ENCODE results near the gene WWP2. TPM values are rescaled to one million over a fixed set of nuclear protein-coding genes. Genes with fewer than 3 reads are reported as not detected.

The WWP2 gene
- total RNA-seq, 1 donor from 2014 or later: 8.4 TPM

DNA sequence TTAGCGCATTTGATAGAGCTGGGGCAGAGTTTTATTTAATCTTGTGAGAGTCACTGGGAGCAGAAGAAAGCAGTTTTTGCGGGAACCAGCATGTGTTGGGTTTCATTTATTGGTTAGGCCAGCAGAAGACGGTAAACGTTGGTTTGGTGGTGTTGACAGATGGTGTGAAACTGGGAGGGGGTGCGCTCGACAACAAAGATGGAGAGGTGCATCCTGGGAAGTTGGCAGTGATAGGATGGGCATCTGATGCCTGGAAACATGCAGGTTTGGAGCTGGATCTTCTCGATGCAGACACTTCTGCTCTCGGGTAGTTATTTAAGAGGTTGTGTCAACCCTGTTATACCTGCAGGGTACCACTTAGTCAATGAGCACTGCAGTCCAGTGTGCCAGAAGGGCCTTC, 164.1 kb downstream of the WWP2 start:
- DNase-seq (ENCODE audit: low spot score): no peak

DNA sequence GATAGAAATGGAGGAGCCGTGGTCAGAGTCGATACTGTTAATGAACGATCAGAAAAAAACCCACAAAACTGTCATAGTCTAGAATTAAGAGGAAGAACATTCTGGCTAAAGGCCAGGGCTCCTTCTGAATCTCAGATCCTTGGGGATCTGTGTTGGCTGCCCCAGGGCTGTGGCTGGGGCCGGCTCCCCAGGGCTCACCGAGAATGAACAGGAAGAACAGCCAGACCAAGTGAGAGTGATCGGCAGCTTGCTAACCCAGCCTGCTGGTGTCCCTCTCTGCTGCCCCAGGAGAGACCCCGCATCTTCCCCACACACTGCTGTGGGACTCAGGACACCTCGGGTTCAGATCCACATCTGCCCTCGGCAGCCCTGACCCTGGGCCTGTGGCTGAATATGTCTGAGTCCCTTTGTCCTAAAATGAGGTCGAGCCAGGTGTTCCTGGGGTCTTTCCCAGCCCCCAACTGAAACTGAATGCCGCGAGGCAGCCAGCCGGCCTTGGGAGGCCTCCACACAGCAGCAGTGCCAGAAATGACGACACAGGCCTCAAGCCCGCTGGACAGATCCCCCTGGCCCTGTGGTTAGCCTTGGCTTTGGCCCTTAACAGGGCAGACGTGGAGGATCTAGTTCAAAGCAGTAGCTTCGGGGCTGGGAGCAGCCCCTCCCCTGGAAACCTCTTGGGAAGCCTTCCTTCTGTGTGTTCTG, 165.1 kb downstream of the WWP2 start:
- DNase-seq (ENCODE audit: low spot score): peak; percentile 68

DNA sequence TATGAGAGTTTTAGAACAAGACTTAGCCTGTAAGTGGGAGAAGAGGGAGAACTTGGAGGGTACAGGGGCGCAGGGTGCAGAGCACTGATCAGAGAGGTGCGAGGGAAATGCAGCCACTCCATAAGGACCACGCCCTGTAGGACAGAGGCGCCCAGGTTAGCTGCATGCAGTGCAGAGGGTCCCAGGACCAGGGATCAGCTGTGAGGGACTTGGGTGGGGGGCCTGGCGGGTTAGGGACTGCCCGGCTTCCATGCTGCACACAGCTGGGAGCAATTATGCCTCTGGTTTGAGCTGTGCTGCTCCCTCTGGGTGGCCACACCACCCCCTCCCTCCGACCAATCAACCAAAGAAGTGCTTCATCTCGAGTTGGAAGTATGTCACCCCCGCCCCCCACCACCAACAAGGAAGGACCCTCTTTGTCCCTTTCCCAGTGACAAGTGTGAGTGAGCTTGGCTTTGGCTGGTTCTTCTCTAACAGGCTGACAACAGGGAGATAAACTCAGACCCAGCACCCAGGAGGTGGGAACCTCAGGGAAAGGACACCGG, 166.8 kb downstream of the WWP2 start:
- no peak for DNase-seq (ENCODE audit: low spot score)

DNA sequence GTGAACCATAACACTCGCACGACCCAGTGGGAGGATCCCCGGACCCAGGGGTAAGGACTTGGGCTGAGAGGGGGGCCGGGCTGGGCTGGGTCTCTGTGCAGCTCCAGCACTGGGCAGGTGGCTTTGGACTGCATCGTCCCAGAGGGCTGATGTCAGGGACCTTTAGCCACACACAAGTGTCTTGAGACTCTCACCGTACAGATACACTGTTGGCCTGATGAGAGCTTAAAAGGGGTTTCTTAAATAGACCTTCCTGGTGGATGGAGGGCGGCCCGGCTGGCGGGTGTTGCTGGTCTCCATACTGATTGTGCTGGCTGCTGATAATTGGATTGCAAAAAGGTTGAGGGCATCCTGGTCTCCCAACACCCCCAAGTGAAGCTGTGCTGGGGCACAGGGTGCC, 167.3 kb downstream of the WWP2 start:
- no peak for DNase-seq (ENCODE audit: low spot score)

DNA sequence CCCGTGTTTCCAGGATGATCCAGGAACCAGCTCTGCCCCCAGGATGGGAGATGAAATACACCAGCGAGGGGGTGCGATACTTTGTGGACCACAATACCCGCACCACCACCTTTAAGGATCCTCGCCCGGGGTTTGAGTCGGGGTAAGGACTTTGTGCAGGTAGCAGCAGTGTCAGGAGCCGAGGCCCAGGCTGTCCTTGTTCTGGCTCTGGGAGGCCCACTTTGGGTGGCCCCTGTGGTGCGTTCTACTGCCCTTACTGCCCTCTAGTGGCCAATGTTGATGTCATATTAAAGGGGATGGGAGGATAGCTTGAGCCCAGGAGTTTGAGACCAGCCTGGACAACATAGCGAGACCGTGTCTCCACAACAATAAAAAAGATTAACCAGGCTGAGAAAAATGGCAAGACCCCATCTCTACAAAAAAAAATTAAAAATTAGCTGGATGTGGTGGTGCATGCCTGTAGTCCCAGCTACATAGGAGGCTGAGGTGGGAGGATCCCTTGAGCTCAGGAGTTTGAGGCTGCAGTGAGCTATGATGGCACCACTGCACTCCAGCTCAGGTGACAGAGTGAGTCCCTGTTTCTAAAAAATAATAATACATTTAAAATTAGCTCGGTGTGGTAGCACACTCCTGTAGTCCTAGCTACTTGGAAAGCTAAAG, 168.1 kb downstream of the WWP2 start:
- peak; percentile 44 for DNase-seq (ENCODE audit: low spot score)

DNA sequence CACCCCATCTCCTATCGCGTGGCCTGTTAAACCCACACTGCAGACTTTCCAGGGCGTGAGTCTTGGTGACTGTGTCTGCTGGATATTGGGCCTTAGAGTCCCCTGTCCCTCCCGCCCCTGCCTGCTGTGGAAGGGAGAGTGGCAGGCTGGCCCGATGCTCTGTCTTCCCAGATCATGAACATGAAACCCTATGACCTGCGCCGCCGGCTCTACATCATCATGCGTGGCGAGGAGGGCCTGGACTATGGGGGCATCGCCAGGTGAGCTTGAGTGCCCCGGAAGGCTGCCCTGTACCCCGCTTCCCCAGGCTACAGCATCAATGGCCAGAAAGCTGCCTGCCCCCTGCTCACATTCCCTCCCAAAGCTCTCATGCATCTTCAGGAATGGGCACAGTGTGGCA, 169.5 kb downstream of the WWP2 start:
- no peak for DNase-seq (ENCODE audit: low spot score)

DNA sequence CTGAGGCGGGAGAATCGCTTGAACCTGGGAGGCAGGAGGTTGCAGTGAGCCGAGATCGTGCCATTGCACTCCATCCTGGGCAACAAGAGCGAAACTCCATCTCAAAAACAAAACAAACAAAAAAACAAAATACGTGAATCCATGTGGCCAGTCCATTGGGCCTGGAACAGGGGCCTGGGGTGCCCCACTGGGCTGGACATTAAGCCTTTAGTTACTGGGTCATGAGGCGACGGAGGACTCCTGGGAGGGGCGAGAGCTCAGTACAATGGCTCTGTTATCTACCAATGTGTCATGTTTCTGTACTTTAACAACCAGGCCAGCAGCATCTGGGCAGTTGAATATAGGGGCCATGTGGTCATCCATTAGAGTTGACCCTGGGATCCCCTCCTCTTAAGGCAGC, 170.1 kb downstream of the WWP2 start:
- no peak for DNase-seq (ENCODE audit: low spot score)

DNA sequence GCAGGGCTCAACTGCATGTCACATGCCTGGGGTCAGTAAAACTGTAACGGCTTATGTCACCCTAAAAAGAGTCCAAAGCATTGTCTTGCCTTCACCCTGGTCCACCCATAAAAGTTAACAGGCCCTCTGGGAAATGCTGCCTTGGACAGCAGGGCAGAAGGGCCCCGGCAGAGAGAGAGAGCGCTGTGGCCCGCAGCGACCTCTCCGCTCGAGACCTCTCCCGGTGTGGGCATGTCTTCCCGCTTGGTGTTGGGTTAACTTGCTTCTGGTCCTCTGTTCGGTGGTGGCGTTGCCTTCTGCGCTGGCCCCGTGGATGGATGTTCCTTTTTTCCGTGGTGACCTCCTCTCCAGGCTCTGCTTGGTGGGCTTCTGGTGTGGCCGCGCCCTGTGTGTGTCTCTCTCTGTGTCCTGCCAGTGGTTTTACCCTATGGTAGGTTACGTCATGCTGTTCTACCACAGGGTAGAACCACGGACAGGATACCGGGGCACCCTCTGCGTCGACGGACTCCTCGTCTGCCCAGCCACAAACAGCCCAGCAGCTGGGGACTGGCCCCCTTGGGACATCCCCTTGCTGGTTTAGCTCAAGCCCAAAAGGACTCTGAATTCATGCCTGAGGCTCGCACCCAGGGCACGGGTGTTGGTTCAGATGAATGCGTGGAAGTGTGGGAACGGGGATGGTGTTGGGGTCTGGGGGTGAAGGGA, 170.7 kb downstream of the WWP2 start:
- no peak for DNase-seq (ENCODE audit: low spot score)

DNA sequence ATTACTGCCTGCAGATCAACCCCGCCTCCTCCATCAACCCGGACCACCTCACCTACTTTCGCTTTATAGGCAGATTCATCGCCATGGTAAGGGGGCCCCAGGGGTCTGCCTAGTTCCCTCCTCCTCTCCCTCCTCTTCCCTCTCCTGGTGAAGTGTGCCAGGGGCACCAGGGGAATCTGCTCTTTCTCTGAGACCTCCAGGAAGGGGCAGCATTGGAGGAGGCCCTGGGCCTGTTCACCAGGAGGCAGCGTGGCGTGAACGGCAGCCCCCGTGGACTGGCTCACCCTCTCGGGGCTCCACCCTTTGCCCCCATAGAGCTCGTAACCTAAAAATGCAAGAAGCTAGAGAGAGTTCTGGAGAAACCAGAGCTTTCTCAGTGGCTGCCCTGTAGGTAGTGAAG, 171.9 kb downstream of the WWP2 start:
- DNase-seq (ENCODE audit: low spot score): no peak

DNA sequence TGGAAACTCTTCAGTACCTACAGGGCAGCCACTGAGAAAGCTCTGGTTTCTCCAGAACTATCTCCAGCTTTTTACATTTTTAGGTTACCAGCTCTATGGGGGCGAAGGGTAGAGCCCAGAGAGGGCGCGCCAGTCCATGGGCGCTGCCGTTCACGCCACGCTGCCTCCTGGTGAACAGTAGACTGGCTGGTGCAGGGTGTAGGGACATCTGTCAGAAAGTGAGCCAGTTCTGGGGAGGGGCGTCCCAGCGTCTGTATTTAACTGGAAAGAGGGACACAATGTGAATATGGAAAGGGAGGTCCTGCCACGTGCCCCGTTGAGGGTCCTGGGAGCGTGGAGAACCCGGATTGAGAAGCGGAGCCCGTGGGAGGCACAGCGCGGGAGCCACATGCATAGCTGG, 172.6 kb downstream of the WWP2 start:
- no peak for DNase-seq (ENCODE audit: low spot score)

DNA sequence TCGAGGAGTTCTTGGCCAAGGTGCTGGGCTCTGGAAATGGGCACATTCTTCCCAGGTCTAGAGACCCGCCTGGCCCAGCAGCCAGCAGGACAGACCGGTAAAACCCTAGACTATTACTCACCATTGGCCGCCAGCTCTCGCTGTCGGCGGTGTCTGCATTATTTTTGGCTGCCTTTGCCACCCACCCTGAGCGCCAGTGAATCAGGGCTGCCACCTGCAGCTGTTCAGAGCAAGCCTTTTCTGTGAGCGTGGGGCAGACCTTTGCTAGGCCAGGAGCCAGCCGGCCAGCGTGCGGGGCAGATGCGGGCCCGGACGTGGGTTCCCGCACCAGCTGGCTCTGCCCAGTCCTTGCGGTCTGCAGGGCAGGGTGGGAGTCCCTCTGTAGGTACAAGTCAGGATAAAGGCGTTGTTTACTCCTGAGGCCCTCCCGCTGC, 173.2 kb downstream of the WWP2 start:
- DNase-seq (ENCODE audit: low spot score): no peak

DNA sequence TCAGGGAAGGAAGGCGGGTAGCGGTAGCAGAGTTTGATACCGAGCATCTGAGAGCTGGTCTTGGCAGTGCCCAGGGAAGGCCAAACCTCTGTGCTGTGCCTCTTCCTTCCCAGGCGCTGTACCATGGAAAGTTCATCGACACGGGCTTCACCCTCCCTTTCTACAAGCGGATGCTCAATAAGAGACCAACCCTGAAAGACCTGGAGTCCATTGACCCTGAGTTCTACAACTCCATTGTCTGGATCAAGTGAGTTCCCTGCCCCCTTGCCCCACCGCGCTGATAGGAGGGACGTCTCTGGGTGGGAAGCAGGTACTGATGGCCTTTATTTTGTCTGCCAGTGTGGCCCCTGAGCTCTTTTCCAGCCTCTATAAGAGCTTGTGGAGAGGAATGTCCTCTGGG, 173.6 kb downstream of the WWP2 start:
- DNase-seq (ENCODE audit: low spot score): no peak

DNA sequence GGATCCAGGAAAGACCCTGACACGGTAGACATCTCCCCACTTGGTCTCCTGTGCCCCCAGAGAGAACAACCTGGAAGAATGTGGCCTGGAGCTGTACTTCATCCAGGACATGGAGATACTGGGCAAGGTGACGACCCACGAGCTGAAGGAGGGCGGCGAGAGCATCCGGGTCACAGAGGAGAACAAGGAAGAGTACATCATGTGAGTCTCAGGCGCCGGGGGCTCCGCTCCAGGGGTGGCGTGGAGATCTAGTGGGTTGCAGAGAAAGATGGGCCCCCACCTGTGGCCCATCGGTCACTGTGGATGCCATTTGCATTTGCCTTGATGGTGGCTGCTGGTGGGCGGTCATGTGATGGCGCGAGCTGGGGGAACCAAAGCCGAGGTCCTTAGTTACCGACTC, 174.1 kb downstream of the WWP2 start:
- DNase-seq (ENCODE audit: low spot score): no peak

DNA sequence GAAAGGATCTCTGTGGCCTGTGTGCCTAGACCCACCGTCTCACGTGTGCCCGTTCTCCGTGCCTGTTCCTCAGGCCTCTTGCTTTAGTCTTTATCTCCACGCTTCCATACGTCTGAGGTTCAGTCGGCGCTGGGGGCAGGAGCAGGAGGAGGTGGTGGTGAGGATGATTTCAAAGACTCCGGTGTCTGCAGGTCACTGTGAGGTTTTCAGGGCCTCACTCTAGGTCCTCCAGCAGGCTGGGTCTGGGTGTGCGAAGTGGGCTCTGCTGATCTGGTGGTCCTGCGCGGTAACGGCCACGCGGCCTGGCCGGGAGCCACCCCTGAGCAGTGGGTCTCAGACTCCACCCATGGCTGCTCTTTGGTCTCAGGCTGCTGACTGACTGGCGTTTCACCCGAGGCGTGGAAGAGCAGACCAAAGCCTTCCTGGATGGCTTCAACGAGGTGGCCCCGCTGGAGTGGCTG, 174.6 kb downstream of the WWP2 start:
- no peak for DNase-seq (ENCODE audit: low spot score)

DNA sequence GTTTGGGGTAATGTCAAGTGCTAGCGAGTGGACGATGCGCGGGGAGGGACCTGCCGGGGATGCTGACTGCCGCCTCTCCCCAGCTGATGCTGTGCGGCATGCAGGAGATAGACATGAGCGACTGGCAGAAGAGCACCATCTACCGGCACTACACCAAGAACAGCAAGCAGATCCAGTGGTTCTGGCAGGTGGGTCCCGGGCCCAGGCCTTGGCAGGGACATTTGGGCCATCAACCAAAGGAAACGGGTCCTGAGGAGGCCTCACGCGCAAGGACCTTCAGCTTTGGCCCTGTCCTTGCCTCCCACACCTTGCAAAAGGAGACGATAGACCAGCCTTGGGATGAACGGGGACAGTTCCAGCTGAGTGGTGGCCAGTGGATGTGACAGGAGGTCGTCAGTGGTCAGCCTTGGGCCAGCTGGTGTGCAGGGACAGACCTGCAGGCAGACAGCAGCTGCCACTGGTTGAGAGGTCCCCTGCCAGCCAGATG, 175.4 kb downstream of the WWP2 start:
- DNase-seq (ENCODE audit: low spot score): no peak

DNA sequence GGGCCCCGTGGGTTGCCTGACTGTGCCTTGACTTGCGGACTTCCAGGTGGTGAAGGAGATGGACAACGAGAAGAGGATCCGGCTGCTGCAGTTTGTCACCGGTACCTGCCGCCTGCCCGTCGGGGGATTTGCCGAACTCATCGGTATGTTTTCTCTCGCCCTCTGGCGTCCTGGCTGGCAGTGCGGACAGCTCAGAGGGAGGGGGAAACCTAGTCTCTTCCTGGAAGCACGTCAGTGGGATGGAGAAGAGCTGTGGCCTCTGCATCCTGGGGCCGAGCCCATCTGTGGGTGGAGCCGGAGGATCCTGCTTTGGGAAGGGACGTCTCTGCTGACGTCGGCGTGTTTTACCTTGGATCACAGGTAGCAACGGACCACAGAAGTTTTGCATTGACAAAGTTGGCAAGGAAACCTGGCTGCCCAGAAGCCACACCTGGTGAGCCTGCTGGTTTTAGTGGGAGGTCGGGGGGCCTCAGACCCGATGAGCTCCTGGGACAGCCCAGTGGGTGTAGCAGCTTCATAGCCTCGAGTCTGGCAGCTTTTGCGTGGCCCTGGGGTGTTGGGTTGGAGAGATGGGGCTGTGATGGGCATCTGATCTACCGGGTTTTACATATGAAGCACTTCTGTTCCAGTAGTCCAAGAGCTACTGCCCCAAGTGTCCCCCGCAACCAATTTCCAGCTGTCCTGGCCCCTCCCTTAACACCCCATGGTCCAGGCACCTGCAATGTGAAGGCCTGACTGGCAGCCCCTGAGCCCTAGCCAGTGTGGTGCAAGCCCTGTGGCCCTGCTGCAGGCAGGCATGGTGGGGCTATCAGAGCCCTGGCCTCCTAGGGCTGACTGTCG, 177.1 kb downstream of the WWP2 start:
- DNase-seq (ENCODE audit: low spot score): no peak

DNA sequence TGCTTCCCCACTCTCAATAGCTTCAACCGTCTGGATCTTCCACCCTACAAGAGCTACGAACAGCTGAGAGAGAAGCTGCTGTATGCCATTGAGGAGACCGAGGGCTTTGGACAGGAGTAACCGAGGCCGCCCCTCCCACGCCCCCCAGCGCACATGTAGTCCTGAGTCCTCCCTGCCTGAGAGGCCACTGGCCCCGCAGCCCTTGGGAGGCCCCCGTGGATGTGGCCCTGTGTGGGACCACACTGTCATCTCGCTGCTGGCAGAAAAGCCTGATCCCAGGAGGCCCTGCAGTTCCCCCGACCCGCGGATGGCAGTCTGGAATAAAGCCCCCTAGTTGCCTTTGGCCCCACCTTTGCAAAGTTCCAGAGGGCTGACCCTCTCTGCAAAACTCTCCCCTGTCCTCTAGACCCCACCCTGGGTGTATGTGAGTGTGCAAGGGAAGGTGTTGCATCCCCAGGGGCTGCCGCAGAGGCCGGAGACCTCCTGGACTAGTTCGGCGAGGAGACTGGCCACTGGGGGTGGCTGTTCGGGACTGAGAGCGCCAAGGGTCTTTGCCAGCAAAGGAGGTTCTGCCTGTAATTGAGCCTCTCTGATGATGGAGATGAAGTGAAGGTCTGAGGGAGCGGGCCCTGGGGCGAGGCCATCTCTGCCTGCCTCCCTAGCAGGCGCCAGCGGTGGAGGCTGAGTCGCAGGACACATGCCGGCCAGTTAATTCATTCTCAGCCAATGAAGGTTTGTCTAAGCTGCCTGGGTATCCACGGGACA, 177.9 kb downstream of the WWP2 start:
- DNase-seq (ENCODE audit: low spot score): no peak

DNA sequence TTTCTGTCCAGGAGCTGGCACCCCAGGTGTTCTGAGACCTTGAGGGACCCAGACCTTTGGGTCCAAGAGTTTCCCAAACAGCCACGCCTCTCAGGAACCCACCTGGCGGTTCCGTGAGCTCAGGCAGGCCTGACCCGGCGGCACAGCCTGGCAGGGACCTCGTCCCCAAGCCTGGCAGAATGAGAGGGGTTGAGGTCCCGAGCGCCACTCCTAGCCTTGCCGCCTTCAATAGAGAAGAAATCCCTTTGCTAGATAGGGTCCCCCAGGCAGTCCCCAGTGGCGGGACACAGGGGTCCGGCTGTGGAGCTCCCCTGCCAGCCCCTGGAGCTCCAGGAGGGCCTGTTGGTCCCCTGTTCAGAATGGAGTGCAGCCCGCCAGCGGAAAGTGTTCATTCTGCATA, 178.5 kb downstream of the WWP2 start:
- DNase-seq (ENCODE audit: low spot score): no peak

DNA sequence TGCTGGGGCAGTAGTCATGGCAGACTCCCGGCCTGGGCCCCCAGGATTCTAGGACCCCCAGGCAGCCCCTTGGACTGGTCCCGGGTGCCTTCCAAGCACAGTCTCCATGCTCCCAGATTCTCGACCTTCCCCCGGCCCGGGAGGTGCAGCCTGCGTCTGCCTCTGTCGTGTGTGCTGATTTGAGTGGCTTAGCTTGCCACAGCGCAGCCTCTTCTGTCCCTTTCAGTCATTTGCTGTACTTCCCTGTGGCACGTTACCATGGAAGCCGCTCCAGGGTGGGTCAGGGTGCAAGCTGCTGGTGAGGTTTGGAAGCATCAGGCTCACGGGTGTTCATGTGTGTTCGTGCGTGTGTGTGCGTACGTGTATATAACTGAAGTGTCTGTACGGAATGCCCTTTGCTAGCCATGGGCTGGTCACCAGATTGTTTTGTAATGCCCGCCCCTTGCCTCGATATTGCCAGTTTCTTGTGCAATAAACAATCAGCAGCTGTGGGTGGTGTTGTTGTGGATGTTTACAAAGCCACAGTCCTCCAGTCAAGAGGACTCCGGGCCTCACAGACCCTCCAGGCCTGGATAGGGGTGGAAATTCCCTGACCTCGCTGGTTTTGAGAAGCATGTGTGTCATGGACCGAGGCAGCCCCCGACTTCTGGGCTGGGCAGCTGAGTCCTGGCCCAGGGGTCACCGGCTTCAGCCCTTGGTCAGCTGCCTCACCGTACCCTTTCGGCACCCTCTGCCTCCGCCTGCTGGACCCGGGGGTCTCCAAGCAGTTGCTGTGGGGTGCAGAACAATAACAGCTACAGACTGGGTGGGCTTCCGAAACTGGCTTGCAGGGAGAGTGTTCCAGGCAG, 179.3 kb downstream of the WWP2 start:
- no peak for DNase-seq (ENCODE audit: low spot score)

DNA sequence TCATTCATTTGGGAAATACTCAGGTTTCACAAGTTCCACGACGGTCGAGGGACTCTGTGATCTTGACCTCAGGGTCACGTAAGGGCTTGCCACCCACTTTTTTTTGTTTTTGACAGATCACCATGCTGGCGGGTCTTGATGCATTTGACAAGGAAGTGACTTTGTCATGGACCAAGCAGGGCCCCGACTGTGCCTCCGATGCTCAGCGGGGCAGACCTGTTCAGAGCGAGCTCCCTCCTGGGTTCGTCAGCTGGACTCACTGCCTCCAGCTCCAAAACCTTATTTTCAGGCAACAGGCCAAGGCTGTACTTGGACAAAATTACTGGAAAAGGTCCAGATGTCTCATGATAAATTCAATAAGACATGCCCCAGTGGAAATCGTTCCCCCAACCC, 180.0 kb downstream of the WWP2 start:
- DNase-seq (ENCODE audit: low spot score): no peak
